Endothelial cell of umbilical vein (primary cell): ENCODE data around the gene SEC11C. TPM values are rescaled to one million over a fixed set of nuclear protein-coding genes. Genes with fewer than 3 reads are reported as not detected.

Experiments
- BruUV-seq: library from RNA; stranded (reverse); fragments of 400-500 nt; replicated peaks from 2 replicates; lab custom pipeline; 2021; lab: Mats Ljungman, UMichigan
- CTCF ChIA-PET: fragments of 300-600, 350-600 bp; sonication (Branson Sonifier 250); formaldehyde crosslinking; loops from one replicate; lab custom pipeline; 2021; ENCODE audit warnings: antibody characterized with exemption, inconsistent platforms; lab: Charles Lee
- POLR2A ChIA-PET: fragments of 300-600, 350-600 bp; sonication (Branson Sonifier 250); formaldehyde crosslinking; loops from one replicate; lab custom pipeline; 2021; ENCODE audit warnings: antibody characterized with exemption, inconsistent platforms; lab: Charles Lee
- DNase-seq: peaks from one replicate; pipeline ENCODE4 v3.0.0-alpha.2; 2011; ENCODE audit warnings: low read depth, low spot score
- FAIRE-seq: peaks from 2 replicates; lab custom pipeline; 2011; peaks lifted over from hg19 to GRCh38; lab: Jason Lieb, UNC
- H2AFZ ChIP-seq: 2 replicates; pipeline ENCODE4 v1.6.0; 2012; ENCODE audit warnings: low read depth, low read length, control low read depth, inconsistent platforms
- H3K27ac ChIP-seq: 2 replicates; pipeline ENCODE4 v1.5.1; 2011; ENCODE audit warnings: low read depth, mild to moderate bottlenecking, control low read depth, low read length, moderate library complexity; ENCODE audit not compliant: insufficient read depth
- H3K27me3 ChIP-seq, 2 experiments: 2 replicates each; pipeline versions ENCODE4 v1.6.0 to v1.6.1; 2011; ENCODE audit warnings: low read length in 2 of 2, mixed read lengths in 1 of 2; ENCODE audit not compliant: control insufficient read depth in 2 of 2, insufficient read depth in 2 of 2
- H3K36me3 ChIP-seq, 2 experiments: 2 replicates in 1 of 2; 3 replicates in 1 of 2; pipeline ENCODE4 v1.5.1; 2011; ENCODE audit warnings: low read length in 2 of 2, mild to moderate bottlenecking in 1 of 2, moderate library complexity in 1 of 2; ENCODE audit not compliant: control insufficient read depth in 2 of 2, insufficient read depth in 2 of 2; ENCODE audit errors: extremely low read depth in 1 of 2
- H3K4me1 ChIP-seq: 3 replicates; pipeline ENCODE4 v1.5.1; 2011; ENCODE audit warnings: mild to moderate bottlenecking, low read length; ENCODE audit not compliant: control insufficient read depth, insufficient read depth; ENCODE audit errors: extremely low read depth
- H3K4me2 ChIP-seq: 2 replicates; pipeline ENCODE4 v1.6.1; 2011; ENCODE audit warnings: low read length, control low read depth, mixed read lengths; ENCODE audit not compliant: insufficient read depth
- H3K4me3 ChIP-seq, 3 experiments: fragments of 200-600 bp in 1 of 3; sonication (generic), shearing (Covaris generic) in 1 of 3; replicated peaks in 1 of 3; 2 replicates each; pipeline ENCODE4 v1.5.1; 2011 to 2016; ENCODE audit warnings: control low read depth in 3 of 3, low read length in 3 of 3, mild to moderate bottlenecking in 2 of 3, inconsistent platforms in 1 of 3, low read depth in 1 of 3, moderate library complexity in 1 of 3; ENCODE audit not compliant: insufficient read depth in 1 of 3
- H3K79me2 ChIP-seq: 2 replicates; pipeline ENCODE4 v1.6.0; 2012; ENCODE audit warnings: low read length, inconsistent platforms; ENCODE audit not compliant: control insufficient read depth, insufficient read depth
- H3K9ac ChIP-seq: replicated peaks from 2 replicates; pipeline ENCODE3; 2011; ENCODE audit warnings: low read length, control low read depth; ENCODE audit not compliant: insufficient read depth; ENCODE audit errors: extremely low read depth
- H3K9me1 ChIP-seq: replicated peaks from 3 replicates; pipeline ENCODE4 v1.6.0; 2011; ENCODE audit warnings: mild to moderate bottlenecking, low read length; ENCODE audit not compliant: control insufficient read depth, insufficient read depth; ENCODE audit errors: extremely low read depth
- H3K9me3 ChIP-seq: replicated peaks from 2 replicates; pipeline ENCODE4 v1.5.1; 2012; ENCODE audit warnings: low read length, inconsistent platforms; ENCODE audit not compliant: control insufficient read depth, insufficient read depth
- H4K20me1 ChIP-seq: replicated peaks from 2 replicates; pipeline ENCODE3; 2011; ENCODE audit warnings: mild to moderate bottlenecking, low read length; ENCODE audit not compliant: control insufficient read depth, insufficient read depth; ENCODE audit errors: extremely low read depth
- CTCF ChIP-seq, 2 donors: IDR thresholded peaks; 1 replicate in 1 of 2; 2 replicates in 1 of 2; pipeline ENCODE4 v1.5.1; 2011; ENCODE audit warnings: low read length in 2 of 2, mild to moderate bottlenecking in 2 of 2, moderate library complexity in 2 of 2, control low read depth in 1 of 2, inconsistent platforms in 1 of 2, low read depth in 1 of 2; ENCODE audit not compliant: insufficient read depth in 1 of 2; ENCODE audit errors: extremely low read depth in 1 of 2
- EZH2 ChIP-seq: IDR thresholded peaks from 2 replicates; pipeline ENCODE4 v1.6.1; 2012; ENCODE audit warnings: borderline replicate concordance, low read depth, mild to moderate bottlenecking, moderate library complexity, low read length, inconsistent platforms; ENCODE audit not compliant: severe bottlenecking
- FOS ChIP-seq: IDR thresholded peaks from 2 replicates; pipeline ENCODE4 v1.6.1; 2011; ENCODE audit warnings: mild to moderate bottlenecking, low read length, moderate library complexity, borderline replicate concordance; ENCODE audit not compliant: insufficient read depth
- GATA2 ChIP-seq: IDR thresholded peaks from 2 replicates; pipeline ENCODE4 v1.7.0; 2011; ENCODE audit warnings: low read depth, mild to moderate bottlenecking, moderate library complexity, mixed read lengths, low read length; ENCODE audit not compliant: insufficient read length, insufficient read depth
- JUN ChIP-seq: IDR thresholded peaks from 2 replicates; pipeline ENCODE4 v1.6.1; 2011; ENCODE audit warnings: borderline replicate concordance, low read depth; ENCODE audit not compliant: insufficient read length, insufficient read depth
- MAX ChIP-seq: IDR thresholded peaks from 2 replicates; pipeline ENCODE4 v1.6.1; 2011; ENCODE audit not compliant: insufficient read depth, insufficient read length
- MYC ChIP-seq: IDR thresholded peaks from one replicate; pipeline ENCODE4 v1.6.1; 2011; ENCODE audit warnings: mild to moderate bottlenecking, low read depth, low read length
- POLR2A ChIP-seq: IDR thresholded peaks from 2 replicates; pipeline ENCODE4 v1.6.1; 2012; ENCODE audit warnings: low read depth, mild to moderate bottlenecking, control low read depth, low read length
- POLR2AphosphoS5 ChIP-seq: IDR thresholded peaks from 2 replicates; pipeline ENCODE4 v1.6.1; 2012; ENCODE audit warnings: low read depth, mild to moderate bottlenecking, control low read depth, low read length, moderate library complexity; ENCODE audit not compliant: insufficient read depth
- dilution Hi-C: fragments of 300-500 bp; cut with MboI; formaldehyde crosslinking; loops from one replicate; pipeline ENCODE4 v1.15.0; 2019; ENCODE audit warnings: low sequenced_read_pairs; ENCODE audit not compliant: extremely low pct_ligation_motif_present
- intact Hi-C: fragments of 100-400 bp; cut with micrococcal nuclease; formaldehyde crosslinking; loops from one replicate; pipeline ENCODE4 v1.10.0; 2022
- polyA plus RNA-seq, 4 experiments: library from polyadenylated mRNA; depleted of rRNA in 3 of 4; stranded (reverse) in 3 of 4; unstranded in 1 of 4; fragments of >200 nt; gene quantifications; 2 replicates each; pipeline versions ENCODE4 v1.2.1 to v1.2.3, GENCODE V29; 2011 to 2012; ENCODE audit warnings: missing spikeins in 1 of 4
- total RNA-seq: library from RNA; stranded (reverse); gene quantifications from 2 replicates; pipeline ENCODE4 v1.2.3, GENCODE V29; 2021

Gene SEC11C
- total and polyA plus RNA-seq, 2 donors (not counting 3 experiments of a cell fraction or from before 2014, with no cell fraction given): 16.3 to 29.8 TPM

GRCh38 chr18:59200787-59201186, 61.1 kb downstream of the SEC11C start:
- Histone ChIP-seq H3K9me3 (no peaks in the 10 kb centered on the region), H3K9me1 (no peaks in the 10 kb centered on the region), H3K27ac (no peak overlapping the region), H3K4me1 (no peaks in the 10 kb centered on the region), H2AFZ (no peak overlapping the region), H3K4me2 (no peak overlapping the region), H3K36me3 (no peaks in the 10 kb centered on the region), H3K9ac (no peak overlapping the region), H3K79me2 (no peaks in the 10 kb centered on the region), H3K27me3 (no peaks in the 10 kb centered on the region), H3K4me3 (no peak overlapping the region), H4K20me1 (no peaks in the 10 kb centered on the region)
- dilution Hi-C loops: no loop called here
- FAIRE-seq (no peak), DNase-seq (no peak)
- ChIA-PET CTCF (no interaction called here), POLR2A (no interaction called here)
- BruUV-seq: no TSS peak
- TF ChIP-seq GATA2 (no peak), EZH2 (no peak), FOS (no peak), MAX (no peak), CTCF (IDR thresholded peaks at IDR 0.05; ENCODE audit: extremely low read depth in 1 of 2, insufficient read depth in 1 of 2, low read depth in 1 of 2, low read length in 2 of 2) (no peak), POLR2A (no peak), MYC (no peak), POLR2AphosphoS5 (no peak), JUN (no peak)
- intact Hi-C loops: no loop called here
